Stimulated activated CD8-positive, alpha-beta memory T cell treated with anti-CD3 and anti-CD28 coated beads, Interleukin-12 subunit alpha, Interleukin-12 subunit beta, amount 100 ng/mL, for 1 hour (primary cell): ENCODE measurements around the gene TPCN2.

Experiments
- DNase-seq: peaks from one replicate; pipeline ENCODE4 v3.0.0-alpha.2; 2020; ENCODE audit warnings: low read depth

TPCN2 gene

DNA sequence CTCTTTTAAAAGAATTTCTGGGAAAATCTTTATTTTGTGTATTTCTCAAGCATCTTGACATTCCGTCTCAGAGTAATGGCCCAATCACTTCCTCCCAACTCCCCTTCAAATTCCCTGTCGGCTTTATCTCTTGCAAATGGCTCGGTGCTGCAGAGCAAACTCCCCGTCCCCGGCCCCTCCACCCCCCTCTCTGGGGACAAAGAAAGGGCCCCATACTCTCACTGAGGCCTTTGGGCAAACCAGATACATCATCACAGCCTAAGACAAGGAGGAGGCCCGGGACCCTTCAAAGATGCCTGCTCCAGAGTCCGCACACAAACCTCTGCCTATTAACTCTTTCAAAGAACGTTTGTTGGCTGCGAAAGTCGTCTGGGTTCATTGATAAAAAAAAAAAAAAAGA, 103.1 kb downstream of the TPCN2 start:
- no peak for DNase-seq

DNA sequence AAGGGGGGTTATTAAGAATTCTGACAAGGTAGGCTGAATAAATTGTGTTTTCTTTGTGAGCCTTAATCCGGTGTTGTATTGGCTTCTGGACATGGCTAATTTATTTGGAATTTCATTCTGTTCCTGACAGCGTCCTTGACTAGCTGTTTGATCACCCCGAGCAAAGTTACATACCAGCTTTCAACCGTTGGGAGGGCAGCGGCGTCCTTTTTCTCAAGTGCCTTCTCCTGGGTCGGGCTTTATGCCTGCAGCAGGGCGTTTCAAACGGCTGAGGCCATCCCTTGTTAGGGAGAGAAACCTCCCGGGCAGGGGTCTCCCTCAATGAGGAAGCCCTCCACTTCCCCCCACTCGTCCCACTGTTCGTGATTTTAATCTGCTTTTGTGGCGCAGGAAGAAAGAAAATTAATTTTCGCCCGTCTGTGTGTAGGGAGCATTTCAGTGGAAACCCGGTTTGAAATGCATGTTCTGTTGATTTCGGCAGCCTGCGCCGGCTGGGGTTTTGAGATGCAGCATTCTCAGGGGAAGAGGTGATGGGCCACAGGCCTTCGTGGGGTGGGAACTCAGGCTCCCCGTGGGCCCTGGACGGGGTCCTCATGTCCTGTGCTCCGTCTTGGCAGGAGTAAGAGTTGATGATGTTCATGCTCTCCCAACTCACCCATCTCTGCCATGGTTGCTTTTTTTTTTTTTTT, 104.1 kb downstream of the TPCN2 start:
- no peak for DNase-seq

GRCh38 chr11:69153661-69154060, 104.9 kb downstream of the TPCN2 start:
- no peak for DNase-seq

DNA sequence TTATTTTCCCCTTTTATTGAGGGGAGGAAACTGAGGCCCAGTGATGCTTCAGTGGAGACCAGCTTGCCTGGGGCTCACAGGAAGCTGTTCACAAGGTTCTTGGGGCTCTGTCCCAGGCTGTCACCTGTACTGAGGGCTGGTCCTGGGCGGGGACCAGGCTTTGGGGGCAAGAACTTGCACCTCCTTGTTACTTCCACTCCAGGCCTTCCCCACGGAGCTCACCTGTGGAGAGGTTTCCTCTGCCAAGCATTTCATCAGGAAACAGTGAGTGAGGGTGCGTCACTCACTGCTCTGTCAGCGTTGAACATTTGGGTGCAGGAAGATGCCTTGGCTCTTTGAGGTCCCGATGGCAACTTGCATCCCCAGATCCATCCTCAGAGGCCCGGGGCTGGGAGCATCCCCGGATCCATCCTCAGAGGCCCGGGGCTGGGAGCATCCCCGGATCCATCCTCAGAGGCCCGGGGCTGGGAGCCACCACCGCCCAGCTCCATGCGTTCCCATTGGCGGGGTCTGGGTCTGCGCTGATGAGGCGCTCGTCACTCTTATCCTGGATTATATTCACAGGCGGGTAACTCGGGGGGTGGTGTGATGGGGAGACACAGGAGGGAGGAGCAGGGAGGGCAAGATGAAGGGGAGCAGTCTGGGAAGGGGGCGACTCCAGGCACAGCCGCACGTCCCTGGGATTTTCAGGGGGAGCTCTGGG, 105.6 kb downstream of the TPCN2 start:
- DNase-seq, result no peak

DNA sequence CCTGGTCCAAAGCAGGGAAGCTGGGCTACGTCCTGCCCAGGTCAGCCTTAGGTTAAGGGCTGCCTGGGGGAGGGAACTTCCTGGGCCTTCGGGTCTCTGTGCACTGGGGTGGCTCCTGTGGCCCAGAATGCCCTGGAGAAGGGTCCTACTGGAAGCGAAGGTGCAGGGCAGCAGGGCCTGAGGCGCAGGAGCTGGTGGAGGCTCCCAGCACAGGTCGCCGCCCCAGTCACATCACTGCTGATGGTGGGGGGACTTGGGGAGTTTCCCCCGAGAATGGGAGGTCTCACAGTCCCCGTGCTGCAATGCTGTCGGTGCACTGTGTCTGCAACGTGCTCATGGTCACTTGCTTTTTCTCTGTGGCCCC, 106.2 kb downstream of the TPCN2 start:
- no peak for DNase-seq

GRCh38 chr11:69155302-69156234, 106.8 kb downstream of the TPCN2 start, which contains the start of gene SMIM38:
TSS of gene SMIM38 (plus strand) at chr11:69155935. CDS start at chr11:69157847, 1,912 bp downstream.
- no peak for DNase-seq

GRCh38 chr11:69156235-69156639, 107.5 kb downstream of the TPCN2 start:
- no peak for DNase-seq

DNA sequence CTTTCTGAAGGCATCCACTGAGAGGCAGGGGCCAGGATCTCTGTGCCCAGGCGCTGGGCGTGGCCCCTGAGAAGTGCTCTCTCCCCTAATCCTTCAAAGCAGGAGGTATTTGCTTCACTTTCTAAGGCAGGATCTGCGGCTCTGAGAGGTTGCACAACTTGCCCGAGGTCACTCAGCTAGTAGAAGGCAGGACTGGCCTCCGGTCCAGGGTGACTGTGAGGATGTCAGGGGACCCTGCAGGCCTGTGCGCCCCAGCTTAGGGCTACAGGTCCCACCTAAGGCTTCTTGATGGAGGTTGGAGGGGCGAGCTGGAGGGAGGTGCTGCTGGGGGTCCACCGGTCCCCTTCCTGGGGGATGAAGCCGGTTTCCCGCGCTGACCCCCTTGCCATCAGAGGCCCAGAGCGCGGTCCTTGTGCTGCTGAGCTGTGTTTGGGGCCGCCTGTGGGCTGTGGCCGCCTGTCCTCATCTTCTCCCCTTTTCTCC, 108.0 kb downstream of the TPCN2 start:
- DNase-seq, result no peak

DNA sequence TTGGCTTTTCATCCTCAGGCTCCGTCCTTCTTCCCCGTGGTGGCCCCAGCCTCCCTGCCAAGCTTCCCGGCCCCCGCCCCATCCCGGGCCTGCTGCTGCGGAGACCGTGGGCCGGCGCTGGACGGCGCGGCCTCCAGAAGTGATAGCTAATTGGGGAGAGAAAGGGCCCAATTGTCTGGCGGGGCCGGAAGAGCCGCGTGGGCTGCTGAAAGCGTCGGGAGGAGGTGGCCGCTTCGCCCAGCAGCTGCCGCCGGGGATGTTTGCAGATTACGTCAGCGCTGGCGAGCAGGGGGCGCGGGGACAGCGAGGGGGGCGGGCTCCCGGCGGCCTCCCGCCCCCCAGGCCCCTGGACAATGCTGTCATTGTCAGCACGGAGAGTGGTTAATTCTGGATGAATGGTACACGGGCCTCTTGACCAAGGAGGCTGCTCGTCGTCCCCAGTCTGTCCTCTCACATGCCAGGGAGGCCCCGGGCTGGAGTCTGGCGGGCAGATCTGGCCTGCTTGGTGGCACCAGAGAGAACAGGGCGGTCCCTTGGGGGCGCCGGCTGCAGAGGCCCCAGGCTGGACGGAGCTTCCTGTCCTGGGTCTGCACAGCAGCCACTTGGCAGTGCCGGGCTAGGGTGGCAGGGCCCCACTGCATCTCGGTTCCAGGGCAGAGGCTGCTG, 108.6 kb downstream of the TPCN2 start:
- no peak for DNase-seq

GRCh38 chr11:69157822-69158231, 109.1 kb downstream of the TPCN2 start:
- no peak for DNase-seq

DNA sequence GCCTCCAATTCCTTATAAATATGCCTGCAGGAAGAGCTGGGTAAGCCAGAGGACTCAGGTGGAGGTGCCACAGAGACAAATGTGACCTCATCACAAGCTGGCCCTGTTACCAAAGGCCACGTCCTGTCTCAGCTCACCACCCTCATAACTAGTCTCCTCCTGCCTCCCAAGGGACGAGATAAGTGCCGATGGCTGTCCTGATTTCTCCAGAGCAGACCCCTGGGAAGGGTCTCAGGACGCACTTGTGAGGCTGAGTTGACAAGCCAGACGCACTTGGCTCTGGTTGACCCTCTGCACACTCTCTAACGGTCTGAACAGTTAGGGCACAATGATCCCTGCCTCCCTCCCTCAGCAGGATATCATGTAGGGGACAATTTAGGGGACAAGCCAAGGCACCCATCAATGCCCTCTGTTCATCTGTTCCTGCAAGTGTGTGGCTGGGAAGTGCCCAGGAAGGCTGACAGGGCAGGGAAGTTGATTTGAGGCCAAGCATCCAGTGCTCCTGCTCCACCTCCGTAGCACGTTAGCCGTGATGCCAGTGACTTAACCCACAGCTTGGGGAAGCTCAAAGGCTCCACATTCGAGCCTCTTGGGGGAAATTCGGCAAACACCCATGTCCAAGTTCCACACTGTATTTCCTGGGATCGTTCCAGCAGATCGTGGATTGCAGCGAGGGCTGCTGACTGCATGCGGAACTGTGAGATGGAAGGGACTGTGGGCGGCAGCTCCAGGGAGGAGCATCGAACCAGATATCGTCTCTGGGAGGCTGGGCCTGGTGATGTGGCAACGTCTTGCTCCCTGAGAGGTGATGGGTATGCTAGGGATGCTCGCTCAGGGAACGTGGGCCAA, 109.8 kb downstream of the TPCN2 start:
- DNase-seq, result no peak

GRCh38 chr11:69159150-69159852, 110.6 kb downstream of the TPCN2 start:
- DNase-seq, result no peak

DNA sequence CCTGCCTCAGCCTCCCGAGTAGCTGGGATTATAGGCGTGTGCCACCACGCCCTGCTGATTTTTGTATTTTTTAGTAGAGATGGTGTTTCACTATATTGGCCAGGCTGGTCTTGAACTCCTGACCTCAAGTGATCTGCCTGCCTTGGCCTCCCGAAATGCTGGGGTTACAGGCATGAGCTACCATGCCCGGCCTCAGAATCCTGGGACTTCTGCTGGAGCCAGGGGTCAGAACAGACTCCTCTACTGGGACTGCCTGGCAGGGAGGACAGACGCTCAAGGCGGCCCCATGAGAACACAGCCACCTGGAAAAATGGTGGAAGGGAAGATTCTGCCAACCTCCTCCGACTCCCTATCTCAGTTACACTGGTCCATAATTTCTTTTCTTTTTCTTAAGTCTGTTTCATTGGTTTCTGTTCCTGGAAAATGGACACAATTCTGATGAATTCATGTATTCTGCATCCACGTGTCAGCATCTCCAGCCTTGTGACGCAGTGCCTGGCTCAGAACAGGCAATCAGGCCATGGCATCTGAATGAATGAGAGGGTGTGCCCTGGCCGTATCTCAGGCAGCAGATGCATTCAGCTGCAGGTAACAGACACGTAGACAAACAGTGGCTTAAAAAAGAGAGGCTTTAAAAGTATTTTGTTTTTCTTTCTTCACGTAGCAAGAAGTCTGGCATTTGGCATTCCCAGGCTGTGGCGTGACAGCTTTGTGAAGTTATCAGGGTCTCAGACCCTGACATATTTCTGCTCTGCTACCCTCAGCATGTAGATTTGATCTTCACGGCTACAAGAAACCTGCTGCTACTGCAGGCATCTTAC, 111.8 kb downstream of the TPCN2 start:
- no peak for DNase-seq

GRCh38 chr11:69161117-69161407, 112.3 kb downstream of the TPCN2 start:
- no peak for DNase-seq

DNA sequence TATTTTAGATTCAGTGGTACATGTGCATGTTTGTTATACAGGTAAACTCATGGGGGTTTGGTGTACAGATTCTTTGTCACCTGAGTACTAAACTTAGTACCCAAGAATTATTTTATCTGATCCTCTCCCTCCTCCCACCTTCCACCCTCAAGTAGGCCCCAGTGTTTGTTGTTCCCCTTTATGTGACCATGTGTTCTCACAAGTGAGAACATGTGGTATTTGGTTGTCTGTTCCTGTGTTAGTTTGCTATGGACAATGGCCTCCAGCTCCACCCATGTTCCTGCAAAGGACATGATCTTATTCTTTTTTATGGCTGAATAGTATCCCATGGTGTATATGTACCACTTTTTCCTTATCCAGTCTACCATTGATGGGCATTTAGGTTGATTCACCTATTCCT, 113.8 kb downstream of the TPCN2 start:
- DNase-seq, result no peak

GRCh38 chr11:69163842-69164241, 115.1 kb downstream of the TPCN2 start:
- no peak for DNase-seq

GRCh38 chr11:69164824-69165223, 116.1 kb downstream of the TPCN2 start:
- no peak for DNase-seq

DNA sequence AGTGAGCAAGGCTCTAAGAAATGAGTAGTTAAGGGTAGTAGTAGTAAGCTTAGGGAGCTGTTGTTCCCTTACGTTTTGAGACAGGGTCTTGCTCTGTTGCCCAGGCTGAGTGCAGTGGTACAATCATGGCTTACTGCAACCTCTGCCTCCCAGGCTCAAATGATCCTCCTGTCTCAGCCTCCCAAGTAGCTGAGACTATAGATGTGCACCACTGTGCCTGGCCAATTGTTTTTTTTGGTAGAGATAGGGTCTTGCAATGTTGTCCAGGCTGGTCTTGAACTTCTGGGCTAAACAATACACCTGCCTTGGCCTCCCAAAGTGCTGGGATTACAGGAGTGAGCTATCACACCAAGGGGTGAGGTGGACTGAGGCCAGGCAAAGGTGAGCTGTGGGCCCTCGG, 117.0 kb downstream of the TPCN2 start:
- no peak for DNase-seq

DNA sequence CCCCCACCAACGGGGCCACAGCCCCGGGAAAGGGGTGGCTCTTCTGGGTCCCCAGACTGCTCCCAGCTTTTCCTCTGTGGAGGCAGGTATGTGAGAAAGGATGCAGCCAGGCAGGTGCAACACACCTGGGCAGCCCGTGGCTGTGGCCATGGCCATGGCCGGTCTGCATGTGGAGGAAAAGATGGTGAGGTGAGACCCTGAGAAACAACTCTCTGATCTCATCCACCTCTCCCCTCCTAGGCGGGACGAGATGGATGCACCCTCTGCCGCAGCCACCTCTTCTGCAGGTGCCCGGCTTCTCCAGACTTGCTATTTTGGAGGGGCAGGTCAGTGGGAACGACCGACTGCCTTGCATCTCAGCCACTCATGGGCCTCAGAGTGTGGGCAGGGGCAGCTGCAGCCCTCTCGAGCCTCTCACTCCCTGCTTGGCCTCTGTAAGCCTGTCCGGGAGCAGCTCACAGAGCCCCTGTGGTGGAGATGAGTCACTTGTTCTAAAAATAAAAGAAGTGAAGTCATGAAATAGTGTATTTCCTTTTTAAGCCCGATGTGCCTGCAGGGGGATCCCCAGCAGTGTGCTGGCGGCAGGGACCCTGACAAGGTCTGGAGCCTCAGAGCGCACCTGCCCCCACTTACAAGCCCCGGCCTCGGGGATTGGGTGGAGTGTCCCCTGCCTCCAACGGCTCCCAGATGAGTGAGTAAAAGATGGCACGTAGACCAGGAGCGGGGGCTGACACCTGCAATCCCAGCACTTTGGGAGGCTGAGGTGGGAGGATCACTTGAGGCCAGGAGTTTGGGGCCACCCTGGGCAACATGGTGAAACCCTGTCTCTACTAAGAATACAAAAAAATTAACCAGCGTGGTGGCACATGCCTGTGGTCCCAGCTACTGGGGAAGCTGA, 117.7 kb downstream of the TPCN2 start:
- no peak for DNase-seq
